NCI-H187 treated with DMSO at 0.1 percent for 48 hours (cell line): Measurements from ENCODE around the gene RASSF5.
"Not testable (repeated sequence)": the region's sequence is repeated elsewhere in the genome, so short reads cannot be mapped to it uniquely, and the experiment has no call there.

ENCODE experiments used
- DNase-seq: peaks from one replicate; lab custom pipeline; 2025; lab: John Stamatoyannopoulos, UW

The RASSF5 gene

DNA sequence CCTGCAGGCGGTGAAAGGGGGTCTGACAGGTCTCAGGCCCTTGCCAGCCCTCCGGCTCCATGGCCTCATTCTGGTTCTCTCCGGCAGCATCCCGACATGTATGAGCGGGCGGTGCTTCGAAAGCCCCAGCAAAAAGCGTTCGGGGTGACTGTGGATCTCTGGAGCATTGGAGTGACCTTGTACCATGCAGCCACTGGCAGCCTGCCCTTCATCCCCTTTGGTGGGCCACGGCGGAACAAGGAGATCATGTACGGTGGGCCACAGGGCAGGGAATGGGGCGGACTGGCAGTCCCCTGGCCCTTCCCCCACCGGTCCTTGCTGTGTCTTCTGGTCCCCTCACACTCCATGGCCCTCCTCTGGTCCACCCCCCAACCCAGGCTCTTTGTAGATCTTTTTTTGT, 30.7 kb upstream of the RASSF5 start:
- no peak for DNase-seq

DNA sequence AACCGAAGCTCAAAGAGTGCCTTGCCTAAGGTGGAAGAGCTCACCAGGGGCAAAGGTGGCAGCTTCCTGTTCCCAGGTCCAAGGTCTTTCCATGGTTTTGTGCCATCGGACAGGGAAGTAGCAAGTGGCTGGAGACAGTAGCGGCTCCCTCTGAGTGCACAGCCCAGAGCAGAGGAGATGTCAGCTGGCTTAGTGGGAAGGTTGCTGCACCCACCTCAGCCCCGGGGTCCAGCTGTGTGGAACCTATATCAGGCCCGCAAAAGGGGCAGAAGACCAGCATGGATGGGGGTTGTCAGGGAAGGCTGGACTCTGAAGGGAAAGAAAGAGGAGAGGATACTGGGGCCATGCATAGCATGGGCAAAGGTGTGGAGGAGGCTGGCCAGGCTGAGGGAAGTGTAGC, 30.2 kb upstream of the RASSF5 start:
- no peak for DNase-seq

DNA sequence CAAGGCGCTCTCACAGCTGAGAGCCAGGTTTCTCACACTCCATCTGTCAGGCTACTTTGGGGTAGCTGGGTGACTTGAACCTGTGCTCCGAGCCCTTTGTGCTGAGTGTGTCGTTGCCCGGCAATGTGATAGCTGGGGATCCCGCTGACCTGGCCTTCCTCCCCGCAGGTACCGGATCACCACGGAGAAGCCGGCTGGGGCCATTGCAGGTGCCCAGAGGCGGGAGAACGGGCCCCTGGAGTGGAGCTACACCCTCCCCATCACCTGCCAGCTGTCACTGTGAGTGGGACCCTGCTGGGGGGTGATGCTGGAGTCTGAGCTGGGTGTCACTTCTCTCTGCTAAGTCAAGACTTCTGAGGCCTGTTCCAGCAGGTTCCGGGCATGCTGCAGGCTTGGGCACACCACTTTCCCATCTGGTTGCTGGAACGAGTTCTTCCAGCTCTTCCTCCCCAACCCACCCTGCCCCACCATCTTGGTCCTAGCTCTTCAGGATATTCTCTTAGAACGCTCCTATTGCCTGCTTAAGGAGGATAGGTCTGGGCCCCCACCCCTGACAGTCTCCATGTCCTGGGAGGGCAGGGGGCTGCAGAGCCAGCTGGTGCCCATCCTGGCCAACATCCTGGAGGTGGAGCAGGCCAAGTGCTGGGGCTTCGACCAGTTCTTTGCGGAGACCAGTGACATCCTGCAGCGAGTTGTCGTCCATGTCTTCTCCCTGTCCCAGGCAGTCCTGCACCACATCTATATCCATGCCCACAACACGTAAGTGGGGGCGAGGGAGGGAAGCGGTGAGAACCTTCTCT, 29.6 kb upstream of the RASSF5 start:
- DNase-seq, result no peak

DNA sequence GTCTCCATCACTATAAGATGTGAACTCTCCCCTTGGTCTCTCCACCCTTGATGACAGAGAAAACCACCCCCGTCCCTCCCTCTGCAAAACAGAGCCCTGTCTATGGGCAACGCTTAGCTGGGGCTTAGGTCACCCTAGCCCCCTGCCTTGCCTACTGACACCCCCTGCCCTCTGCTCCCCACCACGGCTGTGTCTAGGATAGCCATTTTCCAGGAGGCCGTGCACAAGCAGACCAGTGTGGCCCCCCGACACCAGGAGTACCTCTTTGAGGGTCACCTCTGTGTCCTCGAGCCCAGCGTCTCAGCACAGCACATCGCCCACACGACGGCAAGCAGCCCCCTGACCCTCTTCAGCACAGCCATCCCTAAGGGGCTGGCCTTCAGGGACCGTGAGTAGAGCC, 28.6 kb upstream of the RASSF5 start:
- DNase-seq, result no peak

DNA sequence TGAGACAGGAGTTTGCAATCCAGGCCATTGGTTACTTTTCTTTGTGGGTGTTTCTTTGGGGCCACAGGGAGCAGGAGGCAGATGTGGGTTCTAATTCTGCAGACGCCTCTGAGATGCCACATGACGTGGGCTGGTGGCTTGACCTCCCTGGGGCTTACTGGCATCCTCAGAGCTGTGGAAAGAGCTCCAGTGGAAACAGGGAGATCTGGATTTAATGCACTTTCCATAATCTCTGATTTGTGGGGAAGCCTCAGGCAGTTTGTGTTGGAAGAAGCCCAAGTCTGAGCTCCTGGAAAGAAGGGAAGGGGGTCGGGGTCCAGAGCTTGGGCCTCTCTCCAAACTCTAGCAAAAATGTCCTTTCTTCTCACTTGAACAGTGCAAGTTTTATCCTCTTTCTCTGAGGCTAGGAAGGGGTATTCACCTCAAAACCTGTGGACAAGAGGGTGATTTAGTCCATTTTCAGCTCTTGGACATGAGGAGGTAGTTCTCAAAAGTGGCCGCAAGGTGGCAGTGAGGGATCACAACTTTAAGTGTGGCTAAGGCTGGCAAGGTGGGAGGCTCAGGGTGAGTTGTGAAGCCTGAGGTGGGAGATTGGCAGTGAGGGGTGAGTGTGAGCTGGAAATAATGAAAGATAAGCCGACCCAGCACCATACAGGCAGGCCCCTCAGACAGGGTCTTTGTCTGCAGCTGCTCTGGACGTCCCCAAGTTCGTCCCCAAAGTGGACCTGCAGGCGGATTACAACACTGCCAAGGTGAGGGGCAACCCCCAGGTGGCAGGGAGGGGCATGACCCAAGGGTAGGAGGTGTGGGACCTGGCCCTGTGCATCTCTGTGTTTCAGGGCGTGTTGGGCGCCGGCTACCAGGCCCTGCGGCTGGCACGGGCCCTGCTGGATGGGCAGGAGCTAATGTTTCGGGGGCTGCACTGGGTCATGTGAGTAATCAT, 27.9 kb upstream of the RASSF5 start:
- DNase-seq, result peak; percentile 70

DNA sequence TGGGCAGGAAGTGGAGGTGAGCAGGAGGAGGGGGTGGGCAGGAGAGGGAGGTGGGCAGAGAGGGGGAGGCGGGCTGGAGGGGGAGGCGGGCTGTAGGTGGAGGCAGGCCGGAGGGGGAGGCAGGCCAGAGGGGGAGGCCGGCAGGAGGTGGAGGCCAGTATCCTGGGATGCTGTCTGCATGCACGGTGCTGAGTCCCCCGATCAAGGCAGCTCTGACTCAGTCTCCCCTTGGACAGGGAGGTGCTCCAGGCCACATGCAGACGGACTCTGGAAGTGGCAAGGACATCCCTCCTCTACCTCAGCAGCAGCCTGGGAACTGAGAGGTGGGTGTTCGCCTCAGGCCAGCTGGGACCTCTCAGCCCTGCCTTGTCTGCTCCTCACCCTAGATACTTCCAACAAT, 27.1 kb upstream of the RASSF5 start:
- DNase-seq, result no peak

DNA sequence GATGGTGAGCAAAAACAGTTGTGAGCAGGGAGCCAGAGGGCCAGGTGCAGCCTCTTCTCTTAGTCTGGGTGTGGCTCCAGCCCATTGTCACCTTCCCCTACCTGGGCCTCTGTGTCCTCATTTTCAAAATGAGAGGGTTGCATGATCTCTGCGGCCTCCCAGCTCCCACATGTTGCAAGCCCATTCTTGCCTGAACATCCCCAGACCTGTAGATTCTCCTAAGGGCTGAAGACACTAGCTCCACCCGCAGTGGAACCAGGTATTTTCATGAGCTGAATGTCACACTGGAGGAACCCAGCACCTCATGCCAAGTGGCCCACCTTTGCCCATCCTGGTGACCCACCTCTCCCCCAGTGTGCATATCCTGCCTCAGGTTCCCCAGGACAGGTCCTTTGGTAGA, 24.7 kb upstream of the RASSF5 start:
- DNase-seq, result peak; percentile 62

DNA sequence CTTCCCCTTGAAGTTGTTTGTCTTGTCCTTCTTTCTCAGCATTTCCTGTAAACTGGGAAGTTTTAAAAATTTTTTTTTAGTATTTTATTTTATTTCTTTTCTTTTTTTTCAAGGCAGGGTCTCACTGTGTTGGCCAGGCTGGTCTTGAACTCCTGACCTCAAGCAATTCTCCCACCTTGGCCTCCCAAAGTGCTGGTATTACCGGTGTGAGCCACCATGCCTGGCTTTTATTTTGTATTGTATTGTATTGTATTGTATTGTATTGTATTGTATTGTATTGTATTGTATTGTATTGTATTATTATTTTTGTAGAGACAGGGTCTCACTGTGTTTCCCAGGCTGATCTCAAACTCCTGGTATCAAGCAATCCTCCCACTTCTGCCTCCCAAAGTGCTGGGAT, 23.5 kb upstream of the RASSF5 start:
- DNase-seq, result not testable (repeated sequence)

DNA sequence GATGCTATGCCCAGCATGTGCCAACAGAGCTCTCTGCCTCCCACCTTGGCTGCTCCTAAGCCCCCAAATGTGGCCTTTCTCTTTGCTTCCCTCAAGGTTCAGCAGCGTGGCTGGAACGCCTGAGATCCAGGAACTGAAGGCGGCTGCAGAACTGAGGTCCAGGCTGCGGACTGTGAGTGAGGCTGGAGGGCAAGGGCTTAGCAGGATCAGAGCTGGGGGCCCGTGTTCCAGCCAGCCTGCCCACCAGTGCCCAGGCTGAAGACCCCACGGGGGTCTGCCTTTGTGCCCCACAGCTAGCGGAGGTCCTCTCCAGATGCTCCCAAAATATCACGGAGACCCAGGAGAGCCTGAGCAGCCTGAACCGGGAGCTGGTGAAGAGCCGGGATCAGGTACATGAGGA, 22.4 kb upstream of the RASSF5 start:
- no peak for DNase-seq

DNA sequence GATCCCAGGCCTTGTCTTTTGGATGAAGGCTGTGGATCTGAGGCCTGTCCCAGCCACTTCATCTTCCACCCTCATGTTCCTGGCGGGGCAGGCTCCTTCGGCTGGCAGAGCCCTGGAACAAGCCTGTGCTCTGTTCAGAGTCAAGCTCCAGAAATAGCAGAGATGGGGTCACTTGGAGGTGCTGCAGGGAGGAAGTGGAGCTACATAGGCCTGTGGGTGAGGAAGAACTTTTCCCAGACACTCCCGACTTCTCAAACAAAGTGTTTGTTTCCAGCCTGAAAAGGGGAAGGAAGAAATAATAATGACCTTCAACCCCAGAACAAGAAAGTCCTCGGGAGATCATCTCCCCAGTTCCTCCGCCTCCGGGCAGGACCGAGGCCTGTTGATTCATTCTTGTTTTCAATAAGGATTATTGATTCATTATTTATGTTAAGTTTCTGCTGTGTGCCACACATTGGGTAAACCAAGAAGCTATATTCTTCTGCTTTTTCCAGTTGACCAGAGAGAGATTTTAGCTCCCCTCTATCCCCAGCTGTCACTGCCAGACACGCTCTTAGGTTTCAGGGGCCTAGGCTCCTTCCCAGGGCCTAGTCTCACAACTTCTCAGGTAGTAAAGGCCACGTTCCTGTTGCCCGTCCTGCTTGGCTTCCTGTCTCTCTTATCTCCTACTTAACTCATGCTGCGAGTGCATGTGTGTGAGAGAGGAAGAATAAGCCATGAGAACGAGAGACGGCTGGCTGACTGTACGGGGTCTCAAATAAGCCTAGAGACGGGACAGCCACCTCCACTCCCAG, 20.1 kb upstream of the RASSF5 start:
- no peak for DNase-seq

DNA sequence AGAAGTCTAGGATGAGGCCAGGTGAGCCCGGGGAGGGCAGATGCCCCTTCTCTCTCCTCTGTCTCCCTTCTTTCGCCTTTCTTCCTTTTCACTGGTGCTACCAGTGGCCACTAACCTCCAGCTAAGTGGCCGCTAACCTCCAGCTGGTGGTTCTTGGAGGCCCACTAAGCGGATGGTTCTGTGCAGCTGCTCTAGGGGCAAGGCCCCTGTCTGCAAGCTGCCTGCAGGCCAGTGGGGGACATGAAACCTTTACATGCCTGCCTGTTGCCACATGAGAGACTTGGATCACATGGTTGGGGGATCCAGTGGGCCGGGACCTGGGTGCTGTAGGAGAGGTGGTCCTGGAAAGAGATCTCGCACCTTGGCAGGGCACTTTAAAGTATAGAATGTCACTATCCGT, 19.4 kb upstream of the RASSF5 start:
- DNase-seq, result no peak

DNA sequence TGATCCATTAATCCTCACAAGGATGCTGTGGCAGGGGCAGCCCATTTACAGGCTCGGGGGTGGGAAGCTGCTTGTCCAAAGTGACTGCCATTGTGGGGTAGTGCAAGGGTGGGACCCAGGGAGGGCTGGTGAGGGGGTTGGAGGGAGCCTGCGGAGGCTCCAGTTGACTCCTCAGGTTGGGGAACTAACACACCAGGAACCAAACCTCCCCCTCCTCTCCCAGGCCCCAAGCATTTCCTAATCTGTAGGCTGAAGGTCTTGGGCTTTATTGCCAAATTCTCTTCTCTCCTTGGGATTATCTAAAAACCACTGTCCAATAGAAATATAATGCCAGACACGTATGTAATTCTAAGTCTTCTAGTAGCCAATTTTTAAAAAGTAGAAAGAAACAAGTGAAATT, 18.9 kb upstream of the RASSF5 start:
- DNase-seq, result no peak

DNA sequence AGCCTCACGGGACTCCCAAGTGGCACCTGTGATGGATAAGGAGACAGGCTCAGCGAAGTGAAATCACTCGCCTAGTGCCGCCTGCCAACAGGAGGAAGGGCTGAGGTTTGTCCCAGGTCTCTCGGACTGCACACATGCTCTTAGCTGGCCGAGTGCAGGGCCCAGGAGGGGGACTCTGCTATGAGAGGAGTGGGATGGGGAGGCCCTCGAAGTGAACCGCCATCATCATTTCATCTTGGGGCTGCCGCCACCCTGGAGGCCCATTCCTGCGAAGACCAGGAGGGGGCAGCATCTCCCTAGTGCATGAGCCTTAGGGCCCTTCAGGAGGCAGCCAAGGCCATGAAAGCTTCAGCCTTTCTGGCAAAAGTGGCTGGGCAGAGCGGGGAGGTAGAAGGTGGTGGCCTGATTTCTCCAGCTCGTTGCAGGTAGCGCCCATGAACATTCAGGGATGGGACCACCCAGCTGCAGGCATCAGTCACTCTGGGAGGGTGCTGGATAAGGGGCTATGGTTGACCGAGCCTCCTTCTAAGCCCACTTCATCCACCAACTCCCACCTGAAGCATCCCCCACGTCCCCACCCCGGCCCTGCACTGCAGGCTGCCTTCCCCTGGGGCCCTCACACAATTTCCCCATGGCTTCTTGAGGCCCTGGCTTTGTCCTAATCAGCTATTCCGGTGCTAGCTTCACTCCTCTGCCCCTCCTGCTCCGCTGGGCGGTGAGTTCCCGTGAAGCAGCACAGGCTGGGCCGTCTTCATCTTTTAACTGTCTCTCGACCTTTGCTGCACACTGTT, 17.2 kb upstream of the RASSF5 start:
- DNase-seq, result peak; percentile 78

DNA sequence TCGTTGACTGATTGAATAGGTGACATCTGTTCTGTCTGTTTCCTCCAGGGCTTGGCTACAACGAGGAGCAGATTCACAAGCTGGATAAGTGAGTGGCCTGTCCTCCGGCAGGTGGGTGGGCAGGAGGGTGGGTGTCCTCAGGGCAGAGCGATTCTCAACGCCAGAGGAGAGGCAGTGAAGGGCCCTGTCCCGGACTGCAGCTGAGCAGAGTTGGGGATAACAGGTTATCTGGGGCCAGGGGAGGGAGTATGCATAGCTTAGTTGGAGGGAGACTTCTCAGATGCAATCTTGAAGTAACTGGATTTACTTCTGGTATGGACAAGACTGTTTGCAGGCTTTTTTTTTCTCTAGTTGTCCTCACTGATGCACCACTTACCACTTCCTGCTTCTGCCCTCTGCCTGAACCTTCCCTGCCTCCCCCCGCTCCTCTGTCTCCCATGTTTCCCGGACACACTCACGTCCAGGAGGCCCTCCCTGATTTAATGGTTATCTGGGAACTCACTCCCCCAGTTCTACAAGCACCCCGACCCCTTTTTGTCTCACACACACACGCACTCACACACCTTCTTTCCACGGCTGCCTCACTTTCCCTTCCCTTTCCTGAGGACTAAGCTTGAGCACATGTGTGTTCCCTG, 16.4 kb upstream of the RASSF5 start:
- DNase-seq, result no peak

DNA sequence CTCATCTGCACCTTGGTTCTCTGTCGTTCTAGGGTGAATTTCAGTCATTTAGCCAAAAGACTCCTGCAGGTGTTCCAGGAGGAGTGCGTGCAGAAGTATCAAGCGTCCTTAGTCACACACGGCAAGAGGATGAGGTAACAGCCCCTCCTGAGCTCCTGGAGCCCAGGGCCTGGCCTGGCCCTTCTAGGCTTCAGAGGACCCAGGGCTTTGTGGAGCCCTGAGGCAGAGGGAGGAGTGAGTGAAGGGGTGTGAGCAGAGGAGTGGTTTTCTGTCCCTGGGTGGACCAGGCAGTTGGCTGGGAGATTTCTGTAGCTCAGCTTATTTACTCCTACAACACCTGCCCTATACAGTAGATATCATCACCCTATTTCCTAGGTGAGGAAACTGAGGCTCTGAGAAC, 15.7 kb upstream of the RASSF5 start:
- DNase-seq, result no peak

DNA sequence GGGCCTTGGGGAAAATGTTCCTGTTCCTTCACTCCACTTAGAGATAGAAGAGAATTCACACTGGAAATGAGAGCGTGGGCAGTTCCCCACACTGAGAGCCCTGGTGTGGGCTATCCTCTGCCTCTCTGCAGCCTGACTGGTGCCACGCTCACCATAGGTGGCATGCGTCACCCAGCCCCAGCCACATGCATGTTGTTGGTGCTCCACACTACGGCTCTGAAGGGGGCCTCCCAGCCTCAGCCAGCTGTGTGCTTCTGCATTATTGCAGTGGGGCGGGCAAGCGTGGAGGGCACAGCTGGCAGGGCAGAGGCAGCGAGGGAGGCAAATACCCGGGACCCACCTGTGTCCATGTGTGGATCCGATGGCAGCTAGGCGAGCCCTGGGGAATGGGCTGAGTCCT, 14.7 kb upstream of the RASSF5 start:
- DNase-seq, result no peak

DNA sequence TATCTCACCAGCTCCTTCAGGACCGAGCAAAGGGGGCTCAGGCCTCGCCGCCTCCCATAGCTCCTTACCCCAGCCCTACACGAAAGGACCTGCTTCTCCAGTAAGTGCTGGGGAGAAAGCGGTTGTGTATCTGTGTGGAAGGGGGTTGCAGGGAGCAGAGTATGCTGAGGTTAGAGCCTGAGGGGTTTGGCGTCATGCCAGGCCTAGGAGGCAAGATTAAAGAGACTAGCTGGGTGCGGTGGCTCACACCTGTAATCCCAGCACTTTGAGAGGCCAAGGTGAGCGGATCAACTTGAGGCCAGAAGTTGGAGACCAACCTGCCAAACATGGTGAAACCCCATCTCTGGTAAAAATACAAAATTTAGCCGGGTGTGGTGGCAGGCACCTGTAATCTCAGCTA, 14.1 kb upstream of the RASSF5 start:
- no peak for DNase-seq

DNA sequence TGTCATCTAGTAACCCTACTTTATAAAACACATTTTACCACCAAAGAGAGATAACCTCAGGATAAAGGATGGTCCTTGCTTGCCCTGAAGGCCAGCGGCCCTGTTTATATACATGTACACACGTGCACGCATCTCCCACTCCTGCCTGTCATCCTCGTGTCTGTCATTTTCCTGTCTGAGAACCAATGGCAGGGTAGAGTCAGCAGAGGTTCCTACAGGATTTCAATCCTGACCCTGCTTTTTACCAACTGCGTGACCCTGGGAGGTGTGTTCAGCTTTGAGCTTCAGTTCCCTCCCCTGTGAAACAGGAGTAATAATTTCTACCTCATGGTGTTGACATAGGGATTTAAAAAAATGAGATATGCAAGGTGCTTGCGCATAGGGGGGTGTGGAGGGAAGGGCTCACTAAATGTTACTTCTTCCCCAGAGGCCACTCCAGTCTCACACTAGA, 12.3 kb upstream of the RASSF5 start:
- DNase-seq, result no peak

DNA sequence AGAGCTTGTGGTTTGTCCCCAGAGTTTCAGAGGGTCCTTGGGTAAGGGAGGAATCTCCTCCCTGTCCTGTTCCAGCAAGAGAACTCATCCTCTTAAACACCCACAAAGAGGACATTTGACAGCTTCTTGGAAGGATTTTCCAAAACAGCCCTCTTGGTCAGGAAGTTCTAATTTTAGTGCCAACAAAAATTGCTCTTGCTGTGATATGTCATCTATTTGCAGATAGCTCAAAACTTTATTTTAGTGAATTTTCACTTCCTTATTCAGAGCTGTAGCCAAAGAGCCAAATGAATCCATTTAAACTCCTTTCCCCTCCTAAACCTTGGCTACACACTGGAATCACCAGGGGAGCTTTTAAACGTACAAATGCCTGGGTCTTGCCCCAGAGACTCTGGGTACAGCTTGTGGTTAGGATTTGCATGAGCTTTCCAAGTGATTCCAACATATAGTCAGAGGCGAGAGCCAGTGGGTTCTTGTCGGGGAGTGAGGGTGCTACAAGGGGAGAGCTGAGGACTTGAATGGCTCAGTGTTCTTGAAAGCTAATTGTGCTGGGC, 11.8 kb upstream of the RASSF5 start:
- DNase-seq, result no peak

DNA sequence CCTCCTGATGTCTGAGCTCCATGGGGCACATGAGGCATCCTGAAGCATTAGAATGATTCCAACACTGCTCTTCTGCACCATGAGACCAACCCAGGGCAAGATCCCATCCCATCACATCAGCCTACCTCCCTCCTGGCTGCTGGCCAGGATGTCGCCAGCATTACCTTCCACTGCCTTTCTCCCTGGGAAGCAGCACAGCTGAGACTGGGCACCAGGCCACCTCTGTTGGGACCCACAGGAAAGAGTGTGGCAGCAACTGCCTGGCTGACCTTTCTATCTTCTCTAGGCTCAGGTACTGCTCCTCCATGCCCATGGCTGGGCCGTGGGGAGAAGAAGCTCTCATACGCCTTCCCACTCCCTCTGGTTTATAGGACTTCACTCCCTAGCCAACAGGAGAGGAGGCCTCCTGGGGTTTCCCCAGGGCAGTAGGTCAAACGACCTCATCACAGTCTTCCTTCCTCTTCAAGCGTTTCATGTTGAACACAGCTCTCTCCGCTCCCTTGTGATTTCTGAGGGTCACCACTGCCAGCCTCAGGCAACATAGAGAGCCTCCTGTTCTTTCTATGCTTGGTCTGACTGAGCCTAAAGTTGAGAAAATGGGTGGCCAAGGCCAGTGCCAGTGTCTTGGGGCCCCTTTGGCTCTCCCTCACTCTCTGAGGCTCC, 11.1 kb upstream of the RASSF5 start:
- DNase-seq, result no peak
